SK-N-MC (cell line): ENCODE results near the gene PADI6.

Experiments
- EZH2 ChIP-seq: fragments of 200-600 bp; sonication (generic); IDR thresholded peaks from one replicate; pipeline ENCODE4 v1.6.1; 2017; ENCODE audit warnings: antibody characterized with exemption
- POLR2AphosphoS5 ChIP-seq: IDR thresholded peaks from 2 replicates; pipeline ENCODE4 v1.6.1; 2012; ENCODE audit warnings: mild to moderate bottlenecking, low read depth, low read length, borderline replicate concordance

DNA sequence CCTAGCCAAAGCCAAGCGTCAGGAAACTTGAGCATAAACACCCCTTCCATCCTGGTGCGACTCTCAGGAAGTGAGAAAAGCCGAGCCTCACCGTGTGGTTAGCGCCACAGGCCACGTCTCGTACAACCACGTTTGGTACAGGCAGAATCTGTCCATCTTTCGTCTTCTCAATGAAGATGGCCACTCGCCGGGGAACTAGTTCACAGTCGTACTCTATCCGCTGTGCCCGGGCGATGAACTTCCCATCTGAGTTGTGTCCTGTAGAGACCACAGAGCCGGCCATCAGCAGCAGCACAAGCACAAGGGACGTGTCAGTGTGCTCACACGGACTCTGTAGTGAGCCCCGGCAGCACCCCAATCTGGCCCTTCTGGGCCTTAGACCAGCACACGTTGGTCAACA, 44.4 kb downstream of the PADI6 start:
- no peak for TF ChIP-seq EZH2
- no peak for TF ChIP-seq POLR2AphosphoS5
